ENCODE data around the gene GET4. TPM values are rescaled to one million over a fixed set of nuclear protein-coding genes. Genes with fewer than 3 reads are reported as not detected.

The GET4 gene
- total and polyA plus RNA-seq, 2 of the 13 experiments (the other 11 are each of a cell fraction or from before 2014, with no cell fraction given), result 28.2 to 35.2 TPM

GRCh38 chr7:924541-925231 is 48.3 kb downstream of the GET4 start (continued):
- no peak for TF ChIP-seq ZNF646 (CRISPR knock-in tag; IDR thresholded peaks at IDR 0.05)
- TF ChIP-seq ZNF775 (CRISPR knock-in tag; IDR thresholded peaks at IDR 0.05; ENCODE audit: borderline replicate concordance), result no peak
- no peak for TF ChIP-seq SMARCE1 (IDR thresholded peaks at IDR 0.05; ENCODE audit: borderline replicate concordance)
- no peak for TF ChIP-seq THYN1 (CRISPR knock-in tag; IDR thresholded peaks at IDR 0.05; ENCODE audit: borderline replicate concordance, low read depth)
- TF ChIP-seq, protein P1, sequence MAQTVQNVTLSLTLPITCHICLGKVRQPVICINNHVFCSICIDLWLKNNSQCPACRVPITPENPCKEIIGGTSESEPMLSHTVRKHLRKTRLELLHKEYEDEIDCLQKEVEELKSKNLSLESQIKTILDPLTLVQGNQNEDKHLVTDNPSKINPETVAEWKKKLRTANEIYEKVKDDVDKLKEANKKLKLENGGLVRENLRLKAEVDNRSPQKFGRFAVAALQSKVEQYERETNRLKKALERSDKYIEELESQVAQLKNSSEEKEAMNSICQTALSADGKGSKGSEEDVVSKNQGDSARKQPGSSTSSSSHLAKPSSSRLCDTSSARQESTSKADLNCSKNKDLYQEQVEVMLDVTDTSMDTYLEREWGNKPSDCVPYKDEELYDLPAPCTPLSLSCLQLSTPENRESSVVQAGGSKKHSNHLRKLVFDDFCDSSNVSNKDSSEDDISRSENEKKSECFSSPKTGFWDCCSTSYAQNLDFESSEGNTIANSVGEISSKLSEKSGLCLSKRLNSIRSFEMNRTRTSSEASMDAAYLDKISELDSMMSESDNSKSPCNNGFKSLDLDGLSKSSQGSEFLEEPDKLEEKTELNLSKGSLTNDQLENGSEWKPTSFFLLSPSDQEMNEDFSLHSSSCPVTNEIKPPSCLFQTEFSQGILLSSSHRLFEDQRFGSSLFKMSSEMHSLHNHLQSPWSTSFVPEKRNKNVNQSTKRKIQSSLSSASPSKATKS (CRISPR knock-in tag; IDR thresholded peaks at IDR 0.05), result no peak
- no peak for TF ChIP-seq POLR2AphosphoS2 (IDR thresholded peaks at IDR 0.05; ENCODE audit: low read depth, low read length)
- TF ChIP-seq RARG (CRISPR knock-in tag; IDR thresholded peaks at IDR 0.05; ENCODE audit: low read depth), result no peak
- no peak for TF ChIP-seq ZBTB20 (CRISPR knock-in tag; IDR thresholded peaks at IDR 0.05; ENCODE audit: borderline replicate concordance, low read depth)

Measured in HepG2 (cell line).